Stimulated activated CD4-positive, alpha-beta T cell treated with anti-CD3 and anti-CD28 coated beads, Interleukin-15, amount 100 ng/mL, for 24 hours (primary cell): ENCODE results near the gene SGCD.
"Not testable (repeated sequence)": the region's sequence is repeated elsewhere in the genome, so short reads cannot be mapped to it uniquely, and the experiment has no call there.

Source experiments
- DNase-seq: peaks from one replicate; pipeline ENCODE4 v3.0.0-alpha.2; 2020

The SGCD gene

DNA sequence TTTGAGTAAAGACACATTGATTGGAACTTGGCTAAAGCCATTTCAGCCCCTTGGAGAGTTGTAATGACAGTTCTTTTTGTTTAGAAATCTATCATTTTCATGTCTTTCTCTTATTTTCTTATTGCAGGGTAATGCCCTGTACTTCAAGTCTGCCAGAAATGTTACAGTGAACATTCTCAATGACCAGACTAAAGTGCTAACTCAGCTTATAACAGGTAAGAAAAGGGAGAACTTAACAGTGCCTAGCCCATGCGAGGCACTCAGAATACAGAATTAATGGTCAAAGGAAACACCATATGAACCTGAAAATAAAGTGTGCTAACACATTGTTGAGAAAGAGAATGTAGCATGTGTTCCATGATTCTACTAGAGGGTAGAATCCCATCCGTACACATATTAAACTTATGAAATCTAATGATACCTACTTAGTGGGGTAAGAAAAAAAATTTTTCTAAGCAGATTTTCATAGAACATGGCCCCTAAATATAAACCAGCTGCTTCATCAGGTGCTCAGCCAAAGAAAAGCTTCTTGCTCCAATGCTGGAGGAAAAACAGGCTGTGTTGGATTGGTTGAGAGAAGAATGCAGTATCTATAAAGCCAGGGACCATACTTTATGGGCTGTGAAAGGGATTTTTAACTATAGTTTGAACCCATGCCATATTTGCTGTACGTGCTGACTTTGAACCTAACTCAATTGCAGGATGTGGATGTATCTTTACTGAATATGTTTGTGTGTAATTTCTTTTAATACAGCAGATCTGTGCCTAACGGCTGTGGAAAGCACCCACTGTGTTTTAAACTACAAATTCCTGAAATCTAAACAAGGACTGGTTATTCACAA, 262.4 kb downstream of the SGCD start:
- no peak for DNase-seq

DNA sequence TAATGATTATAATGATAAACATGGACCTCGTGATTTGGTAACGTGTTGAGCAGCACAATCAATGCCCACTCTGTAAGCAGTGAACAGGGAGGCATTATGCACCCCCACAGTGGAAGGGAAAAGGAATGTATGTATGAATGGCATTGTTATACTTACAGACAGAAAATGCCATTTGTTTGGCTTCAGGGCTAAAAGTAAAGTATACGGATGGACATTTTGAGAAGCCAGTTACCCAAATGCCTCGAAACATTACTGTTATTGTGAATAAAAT, 262.9 kb downstream of the SGCD start:
- no peak for DNase-seq

DNA sequence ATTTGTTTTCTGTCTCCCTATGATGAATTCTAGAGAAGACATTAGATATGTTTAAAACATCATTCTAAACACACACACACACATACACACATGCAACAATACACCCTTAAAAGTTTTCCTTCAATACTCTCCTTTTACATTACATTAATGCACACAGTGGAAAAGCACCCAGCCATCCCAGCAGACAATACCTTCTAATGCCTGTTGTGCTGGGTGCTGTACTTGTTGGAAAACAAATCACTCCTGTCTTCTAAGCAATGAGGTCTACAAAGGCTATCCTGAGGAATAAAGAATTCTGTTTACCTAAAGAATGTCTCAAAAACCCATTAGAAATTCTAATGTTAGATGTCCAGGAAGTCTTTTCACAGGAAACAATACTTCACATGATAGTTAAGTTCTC, 264.0 kb downstream of the SGCD start:
- no peak for DNase-seq

DNA sequence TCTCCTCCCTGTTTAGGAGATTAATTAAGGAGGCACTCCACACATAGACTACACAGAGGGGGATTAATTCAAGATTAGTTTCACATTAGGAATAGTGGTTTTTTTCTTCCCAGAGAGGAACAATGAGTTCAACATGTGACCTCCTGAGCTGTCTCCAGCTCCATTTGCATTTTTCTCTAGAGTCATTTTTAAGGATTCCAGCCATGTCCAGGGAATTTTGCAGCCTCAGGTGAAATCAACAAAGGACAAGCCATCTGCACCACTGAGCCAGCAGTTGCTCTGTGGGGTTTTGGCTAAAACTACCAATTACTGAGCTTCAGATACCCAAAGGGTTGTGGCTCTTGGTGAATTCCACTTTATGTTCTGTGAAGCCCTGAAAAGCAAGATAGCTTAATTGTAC, 264.7 kb downstream of the SGCD start:
- no peak for DNase-seq

DNA sequence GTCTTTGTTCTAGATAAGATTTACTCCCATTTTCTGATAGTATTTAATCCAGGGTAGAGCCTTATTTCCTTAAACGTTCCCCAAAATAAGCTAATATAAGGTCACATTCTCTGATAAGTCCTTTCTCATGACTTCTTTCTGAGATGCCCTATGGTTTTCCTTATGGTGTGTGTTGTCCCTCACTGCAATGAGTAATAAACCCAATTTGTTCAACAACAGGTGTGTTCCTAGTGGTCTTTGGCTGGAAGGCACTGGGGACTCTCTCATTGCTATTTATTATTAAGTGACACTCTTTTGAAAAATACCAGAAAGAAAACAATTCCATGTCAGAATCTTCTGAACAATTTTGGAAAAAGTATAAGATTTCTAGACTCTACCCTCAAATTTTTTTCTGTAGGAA, 266.6 kb downstream of the SGCD start:
- no peak for DNase-seq

DNA sequence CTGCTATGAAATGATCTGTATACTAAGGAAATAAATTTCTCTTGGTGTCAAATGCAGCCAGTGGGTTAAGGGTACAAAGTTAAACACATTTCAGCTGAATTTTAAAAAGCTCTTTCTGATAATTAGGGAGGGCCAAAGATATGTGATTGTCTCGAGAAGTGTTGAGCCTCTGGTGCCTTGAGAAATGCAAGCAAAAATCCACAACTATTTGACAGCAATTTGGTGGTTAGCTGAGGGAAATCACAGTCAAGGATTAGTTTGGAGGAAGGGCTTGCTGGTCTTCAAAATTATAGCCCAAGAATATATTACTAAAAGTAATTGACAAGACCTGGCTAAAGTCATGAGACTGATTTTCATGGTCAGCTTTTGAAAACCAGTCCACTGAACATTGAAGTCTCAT, 267.4 kb downstream of the SGCD start:
- DNase-seq, result no peak

DNA sequence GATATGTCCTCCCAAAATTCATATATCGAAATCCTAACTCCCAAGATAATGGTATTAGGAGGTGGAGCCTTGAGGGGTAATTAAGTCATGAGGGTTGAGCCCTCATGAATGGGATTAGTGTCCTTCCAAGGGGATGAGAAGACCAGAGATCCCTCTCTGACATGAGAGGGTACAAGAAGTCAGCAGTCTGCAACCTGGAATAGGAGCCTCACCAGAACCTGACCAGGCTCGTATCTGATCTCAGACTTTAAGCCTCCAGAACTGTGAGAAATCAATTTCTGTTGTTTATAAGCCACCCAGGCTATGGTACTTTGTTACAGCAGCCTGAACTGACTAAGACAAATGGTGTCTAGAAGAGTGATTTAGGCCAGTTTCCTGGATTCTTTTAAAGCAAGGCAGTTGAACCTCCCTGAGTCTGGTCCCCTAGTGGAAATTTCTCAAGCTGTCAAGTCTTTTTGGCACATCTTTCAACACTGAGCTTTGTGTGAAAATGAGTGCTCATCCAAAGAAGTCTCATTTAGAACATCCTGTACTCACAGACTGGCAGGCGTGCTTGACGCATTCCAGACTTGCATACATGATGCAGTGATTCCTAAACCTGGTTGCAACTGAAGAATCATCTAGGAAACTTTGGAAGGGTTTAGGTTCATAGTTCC, 268.3 kb downstream of the SGCD start:
- no peak for DNase-seq

DNA sequence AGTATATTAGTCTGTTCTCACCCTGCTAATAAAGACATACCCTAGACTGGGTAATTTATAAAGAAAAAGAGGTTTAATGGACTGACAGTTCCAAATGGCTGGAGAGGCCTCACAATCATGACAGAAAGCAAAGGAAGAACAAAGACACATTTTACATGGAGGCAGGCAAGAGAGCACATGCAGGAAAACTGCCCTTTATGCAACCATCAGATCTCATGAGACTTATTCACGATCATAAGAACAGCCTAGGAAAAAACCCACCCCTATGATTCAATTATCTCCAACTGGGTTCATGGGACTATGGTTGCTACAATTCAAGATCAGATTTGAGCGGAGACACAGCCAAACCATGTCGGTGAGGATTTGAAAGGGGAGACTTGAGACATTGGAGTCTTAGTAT, 270.3 kb downstream of the SGCD start:
- no peak for DNase-seq

DNA sequence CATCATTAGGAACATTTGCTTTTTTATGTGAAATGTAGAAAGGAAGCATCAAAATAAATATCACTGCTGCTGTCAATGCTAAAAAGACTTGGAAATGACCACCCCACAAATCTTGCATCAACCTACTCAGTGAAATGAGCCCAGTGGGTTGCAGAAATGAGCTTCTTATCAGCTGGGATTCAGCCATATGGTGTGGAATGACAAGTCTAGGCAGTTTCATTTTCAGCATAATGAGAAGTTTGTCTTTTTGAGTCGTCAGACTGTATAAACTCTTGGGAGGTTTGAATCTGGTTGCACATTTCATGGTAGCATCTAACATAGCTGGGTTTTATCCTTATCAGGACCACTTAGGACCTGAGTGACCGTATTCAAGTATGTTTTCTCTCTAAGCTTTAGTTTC, 272.0 kb downstream of the SGCD start:
- DNase-seq, result no peak

DNA sequence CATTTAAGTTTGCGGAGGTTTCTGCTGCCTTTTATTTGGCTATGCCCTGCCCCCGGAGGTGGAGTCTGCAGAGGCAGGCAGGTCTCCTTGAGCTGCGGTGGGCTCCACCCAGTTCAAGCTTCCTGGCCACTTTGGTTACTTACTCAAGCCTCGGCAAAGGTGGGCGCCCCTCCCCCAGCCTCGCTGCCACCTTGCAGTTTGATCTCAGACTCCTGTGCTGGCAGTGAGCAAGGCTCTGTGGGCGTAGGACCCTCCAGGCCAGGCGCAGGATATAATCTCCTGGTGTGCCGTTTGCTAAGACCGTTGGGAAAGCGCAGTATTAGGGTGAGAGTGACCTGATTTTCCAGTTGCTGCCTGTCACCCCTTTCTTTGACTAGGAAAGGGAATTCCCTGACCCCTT, 283.6 kb downstream of the SGCD start:
- DNase-seq, result not testable (repeated sequence)

DNA sequence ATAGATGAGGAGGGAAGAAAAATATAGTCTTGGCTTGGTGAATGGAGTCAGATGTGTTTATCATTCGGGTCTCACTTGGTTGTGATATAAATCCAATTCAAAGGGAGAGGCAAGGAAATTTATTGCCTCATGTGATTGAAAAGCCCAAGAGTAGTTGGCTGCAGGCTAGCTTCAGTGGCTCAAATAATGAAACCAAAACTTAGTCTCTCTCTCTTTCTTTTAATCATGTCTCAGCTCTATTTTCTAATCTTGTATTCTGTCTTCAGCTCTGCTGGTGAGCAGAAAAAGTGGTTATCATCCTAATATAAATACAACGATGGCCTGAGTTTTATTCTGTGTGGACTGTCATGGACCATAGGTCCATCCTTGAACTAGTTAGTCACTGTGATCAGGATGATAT, 288.9 kb downstream of the SGCD start:
- no peak for DNase-seq

DNA sequence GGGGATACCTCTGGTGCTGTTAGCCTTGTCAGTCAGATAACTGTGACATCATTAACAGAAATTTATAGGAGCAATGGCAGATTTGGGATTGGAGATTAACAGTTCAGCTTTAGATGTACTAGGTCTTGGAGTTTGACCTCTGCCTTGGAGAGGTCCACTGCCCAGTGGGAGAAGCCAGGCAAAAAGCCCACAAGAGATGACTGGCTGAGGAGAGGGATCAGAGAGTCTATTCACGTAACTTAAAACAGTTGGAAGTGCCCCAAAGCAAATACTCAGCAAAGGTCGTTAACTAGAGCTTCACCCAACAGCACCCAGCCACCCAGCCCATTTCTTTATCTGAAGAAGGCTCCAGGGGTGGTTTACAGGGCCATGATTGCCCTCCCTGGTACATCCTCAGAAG, 290.5 kb downstream of the SGCD start:
- no peak for DNase-seq

DNA sequence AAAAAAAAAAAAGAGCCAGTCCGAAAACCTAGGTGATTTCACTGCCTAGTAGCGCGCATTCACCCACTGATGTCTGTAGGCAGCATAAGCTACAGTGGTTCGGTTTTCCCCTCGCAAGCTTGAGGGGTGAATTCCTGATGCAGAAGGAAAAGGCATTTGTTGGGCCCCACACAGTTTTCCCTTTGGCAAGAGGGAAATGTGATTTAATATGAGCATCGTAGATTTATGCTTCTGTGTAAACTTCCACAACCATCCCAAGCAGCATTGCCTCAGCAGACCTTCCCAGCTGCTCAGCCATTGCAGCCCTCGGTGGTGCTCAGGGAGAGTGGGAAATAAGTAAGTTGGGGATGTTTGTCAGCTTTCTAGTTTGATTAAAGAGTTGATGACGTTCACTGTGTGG, 291.6 kb downstream of the SGCD start:
- no peak for DNase-seq

DNA sequence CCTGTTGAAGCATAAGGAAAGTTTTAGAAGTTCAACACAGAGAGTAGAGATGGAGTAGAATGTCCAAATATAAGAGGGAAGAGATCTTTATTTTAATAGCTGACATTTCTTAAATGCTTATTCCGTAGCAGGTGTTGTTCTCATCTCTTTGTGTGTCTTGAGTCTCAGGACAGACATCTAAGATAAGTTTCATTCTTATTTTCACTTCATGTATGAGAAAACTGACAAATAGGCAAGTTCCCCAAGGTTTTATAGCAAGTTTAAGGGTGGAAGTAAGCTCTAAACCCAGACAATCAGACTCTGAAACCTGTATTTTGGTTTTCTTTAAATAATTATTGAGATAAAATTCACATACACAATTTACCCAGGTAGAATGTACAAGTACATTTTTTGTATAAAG, 294.8 kb downstream of the SGCD start:
- DNase-seq, result no peak

DNA sequence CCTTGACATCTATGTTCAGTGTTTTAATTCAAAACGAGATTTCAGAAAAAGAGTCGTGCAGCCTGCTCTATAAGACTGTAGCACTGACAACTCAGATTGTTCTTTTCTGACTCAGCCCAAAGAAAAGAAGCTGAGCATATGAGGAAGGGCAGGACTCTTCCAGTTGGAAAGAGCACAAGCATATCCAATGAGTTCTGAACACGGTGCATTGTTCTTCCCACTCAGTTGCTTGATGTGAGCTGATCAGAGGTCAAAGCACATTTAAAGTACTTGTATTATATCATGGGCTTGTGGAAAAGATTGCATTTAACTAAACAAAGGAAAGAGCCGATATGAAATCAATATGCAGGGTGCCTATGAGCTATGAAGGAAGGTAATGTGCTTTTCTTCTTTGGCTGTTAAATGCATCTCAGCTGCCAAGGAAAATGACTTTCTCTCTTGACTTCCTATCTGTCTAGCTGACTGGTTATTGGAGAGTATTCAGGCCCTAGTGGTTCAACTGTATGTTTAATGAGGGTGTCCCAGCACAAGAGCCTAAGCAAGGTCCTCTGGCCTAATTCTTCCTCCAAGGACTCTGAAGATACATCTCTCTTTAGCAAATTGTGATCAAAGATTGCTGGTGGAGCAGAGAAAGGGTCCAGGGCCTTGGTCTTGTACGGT, 296.5 kb downstream of the SGCD start:
- no peak for DNase-seq

DNA sequence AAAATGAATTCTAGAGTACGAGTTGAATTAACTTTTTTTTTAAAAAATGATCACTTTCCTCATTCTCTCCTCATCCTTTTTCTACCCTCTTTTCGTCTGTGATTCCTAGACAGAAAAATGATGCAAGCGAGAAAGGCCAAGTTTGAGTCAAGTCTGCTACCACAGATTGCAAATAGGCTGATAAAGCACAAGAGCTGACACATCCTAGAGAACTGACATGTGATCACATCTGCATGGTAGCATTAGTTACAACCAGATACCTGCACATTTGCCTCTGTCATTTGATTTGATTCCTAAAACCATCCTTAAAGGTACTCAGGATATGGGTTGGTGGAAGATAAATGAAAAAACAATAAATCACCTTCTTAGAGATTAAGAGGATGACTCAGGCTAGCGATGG, 297.7 kb downstream of the SGCD start:
- no peak for DNase-seq

DNA sequence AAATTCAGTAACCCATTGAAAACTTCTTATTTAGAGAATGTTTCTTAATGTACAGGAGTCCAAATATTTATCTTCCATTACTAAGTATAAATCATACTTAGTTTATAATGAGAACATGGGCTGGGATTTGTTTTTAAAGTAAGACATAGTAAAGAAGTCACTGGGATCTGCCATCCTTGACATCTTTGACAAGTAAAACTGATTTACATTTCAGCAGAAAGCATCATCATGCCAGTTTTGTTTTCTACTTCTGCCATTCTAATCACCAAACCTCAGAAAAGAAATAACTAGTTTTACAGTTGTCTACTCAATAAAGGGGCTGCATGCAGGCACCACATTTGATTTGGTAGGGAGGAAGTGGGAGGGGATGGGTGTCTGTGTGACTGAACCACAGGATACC, 301.5 kb downstream of the SGCD start:
- DNase-seq, result no peak

DNA sequence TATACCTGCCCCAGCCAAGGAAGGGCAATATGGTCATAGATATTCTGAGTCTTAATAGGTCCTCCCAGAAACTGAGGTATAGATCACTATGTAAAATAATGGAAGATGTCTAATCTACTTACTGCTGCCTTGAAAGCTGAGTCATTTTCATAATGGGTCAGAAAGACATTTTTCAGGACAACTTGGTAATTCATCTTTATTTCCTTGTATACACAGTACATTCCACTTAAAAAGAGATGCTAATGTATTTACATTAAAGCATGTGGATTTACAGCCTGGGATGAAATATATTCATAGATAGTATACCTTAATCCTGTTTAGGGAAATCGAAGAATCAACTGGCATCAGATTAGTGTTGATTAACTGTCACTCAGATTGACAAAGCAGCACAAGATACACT, 304.0 kb downstream of the SGCD start:
- no peak for DNase-seq

DNA sequence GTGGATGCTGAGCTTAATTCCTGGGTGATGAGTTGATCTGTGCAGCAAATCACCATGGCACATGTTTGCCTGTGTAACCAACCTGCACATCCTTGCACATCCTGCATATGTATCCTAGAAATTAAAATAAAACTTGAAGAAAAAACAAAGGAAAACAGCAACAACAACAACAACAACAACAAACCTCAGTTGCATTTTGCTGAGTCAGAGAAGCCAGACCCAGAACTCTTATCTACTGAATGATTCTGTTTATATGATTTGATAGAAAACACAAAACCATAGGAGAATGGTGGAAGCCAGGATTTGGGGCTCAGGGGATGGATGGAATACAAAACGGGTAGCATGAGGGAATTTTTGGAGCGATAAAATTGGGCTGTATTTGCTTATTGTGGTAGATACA, 307.3 kb downstream of the SGCD start:
- no peak for DNase-seq

DNA sequence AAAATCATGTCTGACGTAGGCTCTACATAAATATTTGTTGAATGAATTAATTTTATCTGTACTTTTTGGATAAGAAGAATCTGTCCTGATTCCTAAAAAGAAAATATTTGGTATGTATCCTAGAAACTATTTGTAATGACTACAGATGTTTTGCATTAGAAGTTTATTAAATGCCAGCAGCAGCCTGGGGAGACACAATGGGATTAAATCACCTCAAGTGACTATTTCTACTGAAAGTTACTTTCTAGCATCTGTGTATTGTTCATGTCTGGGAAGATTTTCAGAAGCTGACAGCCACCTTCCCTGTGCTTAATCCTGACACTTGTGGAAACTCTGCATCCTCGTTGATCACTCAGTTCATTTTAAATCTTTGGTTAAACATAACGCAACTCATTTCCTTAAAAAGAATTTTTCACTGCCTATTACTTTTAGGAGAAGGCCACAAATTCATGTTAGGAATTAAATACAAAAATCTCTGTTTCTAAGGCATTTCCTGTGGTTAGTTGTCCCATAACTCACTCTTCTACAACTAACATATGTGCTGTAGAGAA, 313.8 kb downstream of the SGCD start:
- DNase-seq, result no peak

DNA sequence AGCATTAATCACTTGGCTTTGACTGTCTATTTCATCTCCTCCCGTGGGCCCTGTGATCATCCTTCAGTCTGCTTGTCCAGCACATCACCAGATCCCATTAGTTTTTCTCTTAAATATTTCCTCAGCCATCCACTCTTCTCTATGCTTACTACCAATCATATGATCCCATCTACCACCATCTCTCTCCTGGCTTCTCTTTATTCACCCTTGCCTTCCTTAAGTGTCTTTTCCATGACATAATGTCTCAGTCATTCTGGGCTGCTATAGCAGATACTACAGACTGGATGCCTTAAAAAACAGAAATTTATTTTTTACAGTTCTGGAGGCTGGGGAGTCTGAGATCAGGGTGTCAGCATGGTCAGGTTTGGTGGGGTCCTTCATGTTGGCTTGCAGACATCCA, 314.7 kb downstream of the SGCD start:
- DNase-seq, result no peak

DNA sequence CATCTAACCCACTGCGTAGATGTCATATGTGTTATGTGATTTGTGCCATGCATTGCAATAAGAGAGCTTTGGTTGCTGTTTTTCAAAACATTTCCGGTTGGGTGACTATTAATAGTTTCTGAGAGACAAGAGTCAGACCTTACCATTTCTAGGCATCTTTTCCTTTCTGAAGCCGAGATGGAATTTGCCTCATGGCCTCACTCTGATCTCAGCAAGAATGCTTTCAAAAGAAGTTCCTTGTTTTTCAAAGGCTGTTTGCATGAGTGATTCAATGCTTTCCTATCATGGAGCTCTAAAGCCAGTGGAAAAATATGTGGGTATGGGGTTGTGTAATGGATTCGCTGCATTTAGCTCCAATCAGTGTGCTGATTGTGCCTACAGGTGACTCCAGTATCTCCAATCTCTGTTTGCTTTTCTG, 320.1 kb downstream of the SGCD start:
- DNase-seq, result no peak

DNA sequence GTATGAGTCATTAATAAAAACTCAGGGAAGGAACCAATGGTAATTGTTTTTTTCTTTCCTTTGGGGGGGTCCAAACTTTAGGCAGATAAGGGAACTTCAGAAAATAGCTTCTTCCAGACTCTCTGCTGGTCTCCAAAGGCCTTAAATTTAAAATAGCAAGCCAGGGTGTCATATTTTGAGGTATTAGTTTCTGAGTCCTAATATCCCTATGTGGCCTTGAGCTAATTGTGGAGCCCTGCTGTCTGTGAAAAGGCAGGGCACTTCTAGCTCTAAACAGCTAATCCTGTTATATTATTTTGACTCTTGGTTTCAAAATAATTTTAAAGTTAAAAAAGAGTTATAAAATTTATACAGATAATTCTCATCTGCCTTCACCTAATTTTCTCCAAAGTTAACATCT, 327.5 kb downstream of the SGCD start:
- no peak for DNase-seq

DNA sequence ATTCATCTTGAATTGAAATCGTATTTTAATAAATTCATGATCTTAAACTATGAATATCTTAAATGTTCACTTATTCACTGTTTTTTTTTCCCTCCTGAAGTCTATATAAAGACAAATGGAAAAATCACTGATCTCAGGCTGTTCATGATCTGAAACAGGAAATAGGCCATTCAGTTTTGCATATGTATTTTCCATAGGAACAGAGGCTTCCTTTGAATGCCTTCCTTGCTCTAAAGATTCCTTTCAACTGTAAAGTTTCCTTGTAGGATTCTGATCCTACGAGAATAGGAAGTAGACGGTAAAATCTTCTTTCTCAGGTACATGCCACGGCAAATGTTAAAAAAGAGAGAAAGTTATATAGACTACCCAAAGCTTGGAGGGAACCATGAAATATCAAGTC, 328.8 kb downstream of the SGCD start:
- DNase-seq, result no peak
